Hepatocyte (in vitro differentiated cells): ENCODE data around the gene KLHL21. TPM values are rescaled to one million over a fixed set of nuclear protein-coding genes. Genes with fewer than 3 reads are reported as not detected.

Experiments
- DNase-seq: peaks from one replicate; pipeline ENCODE4 v3.0.0-alpha.2; 2016; ENCODE audit warnings: low spot score
- H2AFZ ChIP-seq: fragments of 200-600 bp; sonication (generic); 2 replicates; pipeline ENCODE4 v1.6.0; 2016; ENCODE audit warnings: antibody characterized with exemption, mild to moderate bottlenecking
- H3K27ac ChIP-seq: fragments of 200-600 bp; sonication (generic); 2 replicates; pipeline ENCODE4 v1.5.1; 2016; ENCODE audit warnings: mild to moderate bottlenecking
- H3K27me3 ChIP-seq: fragments of 200-600 bp; sonication (generic); 2 replicates; pipeline ENCODE4 v1.6.1; 2016
- H3K36me3 ChIP-seq: fragments of 200-600 bp; sonication (generic); replicated peaks from 2 replicates; pipeline ENCODE4 v1.5.1; 2016; ENCODE audit warnings: low read depth; ENCODE audit not compliant: insufficient read depth
- H3K4me1 ChIP-seq: fragments of 200-600 bp; sonication (generic); 2 replicates; pipeline ENCODE4 v1.5.1; 2016; ENCODE audit warnings: mild to moderate bottlenecking, moderate library complexity; ENCODE audit not compliant: insufficient read depth
- H3K4me2 ChIP-seq: fragments of 200-600 bp; sonication (generic); 2 replicates; pipeline ENCODE4 v1.6.0; 2016
- H3K4me3 ChIP-seq: fragments of 200-600 bp; sonication (generic); 2 replicates; pipeline ENCODE4 v1.5.1; 2016; ENCODE audit warnings: mild to moderate bottlenecking
- H3K79me2 ChIP-seq: fragments of 200-600 bp; sonication (generic); 2 replicates; pipeline ENCODE4 v1.6.0; 2017; ENCODE audit warnings: mild to moderate bottlenecking
- H3K9me2 ChIP-seq: fragments of 200-600 bp; sonication (generic); replicated peaks from 2 replicates; pipeline ENCODE4 v1.6.0; 2017; ENCODE audit warnings: mild to moderate bottlenecking; ENCODE audit not compliant: insufficient read depth
- H3K9me3 ChIP-seq: fragments of 200-600 bp; sonication (generic); 2 replicates; pipeline ENCODE4 v1.5.1; 2016; ENCODE audit warnings: low read depth, mild to moderate bottlenecking
- H4K20me1 ChIP-seq: fragments of 200-600 bp; sonication (generic); 2 replicates; pipeline ENCODE4 v1.6.0; 2016; ENCODE audit warnings: mild to moderate bottlenecking; ENCODE audit not compliant: insufficient read depth, poor library complexity, severe bottlenecking
- EZH2 ChIP-seq: fragments of 200-600 bp; sonication (generic); IDR thresholded peaks from 2 replicates; pipeline ENCODE4 v1.6.1; 2016; ENCODE audit warnings: antibody characterized with exemption, mild to moderate bottlenecking, borderline replicate concordance
- EZH2phosphoT487 ChIP-seq: fragments of 200-600 bp; sonication (generic); IDR thresholded peaks from one replicate; pipeline ENCODE4 v1.6.1; 2018; ENCODE audit warnings: antibody characterized with exemption, mild to moderate bottlenecking, low read depth, moderate library complexity; ENCODE audit not compliant: unreplicated experiment, severe bottlenecking
- WGBS: methylation state at CpG from one replicate; pipeline ENCODE4 v1.1.6; 2016; ENCODE audit warnings: low lambda C conversion rate; ENCODE audit errors: missing lambda C conversion rate; 5-methylcytosine and 5-hydroxymethylcytosine counted together
- polyA plus RNA-seq: library from polyadenylated mRNA; unstranded; fragments of >200 nt; fragmentation: Nextera tagmentation; extraction: Ambion mirVana; gene quantifications from 2 replicates; pipeline ENCODE4 v1.2.1, GENCODE V29; 2016
- small RNA-seq: library from RNA; depleted of rRNA; stranded (forward); fragments of <200 nt; gene quantifications from one replicate; pipeline ENCODE3, GENCODE V24; 2014
- total RNA-seq: library from RNA; depleted of rRNA; stranded (reverse); fragments of >200 nt; gene quantifications from 2 replicates; pipeline ENCODE4 v1.2.3, GENCODE V29; 2014
- TF ChIP-seq, protein P1 (sequence below): fragments of 200-600 bp; sonication (generic); IDR thresholded peaks from 2 replicates; pipeline ENCODE4 v1.5.1; 2016; ENCODE audit warnings: antibody characterized with exemption, mild to moderate bottlenecking; ENCODE audit not compliant: poor library complexity

KLHL21 gene
- total and polyA plus RNA-seq, 2 experiments from 2014 or later, result 20.0 to 20.6 TPM

DNA sequence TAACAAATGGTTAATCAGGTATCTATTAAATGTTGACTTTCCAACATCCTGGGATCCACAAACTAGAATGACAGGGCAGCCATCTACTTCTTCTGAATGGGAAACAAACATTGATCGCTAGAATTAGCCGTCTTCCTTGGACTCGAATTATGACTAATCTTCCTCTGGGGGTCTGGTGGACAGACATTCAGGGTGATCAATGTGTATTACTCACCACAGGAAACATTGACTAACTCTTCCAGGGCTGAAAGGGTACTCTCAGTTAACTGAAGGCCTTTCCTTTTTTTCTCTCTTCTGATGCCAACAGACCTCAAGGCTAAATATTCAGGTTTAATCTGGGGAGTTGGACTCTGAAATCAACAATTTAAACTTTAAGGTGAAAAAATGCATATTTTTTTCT, 57.8 kb downstream of the KLHL21 start:
- Histone ChIP-seq H3K4me2 (no peak overlapping the region), H3K27me3 (no peaks in the 10 kb centered on the region), H3K27ac (no peak overlapping the region), H3K9me2 (no peaks in the 10 kb centered on the region), H3K9me3 (no peaks in the 10 kb centered on the region), H4K20me1 (no peaks in the 10 kb centered on the region), H3K4me3 (no peak overlapping the region), H3K36me3 (no peaks in the 10 kb centered on the region), H3K4me1 (no peaks in the 10 kb centered on the region), H2AFZ (no peak overlapping the region), H3K79me2 (no peaks in the 10 kb centered on the region)
- WGBS, result 89% methylated on average over 3 of the region's 3 CpGs
- TF ChIP-seq, protein P1, sequence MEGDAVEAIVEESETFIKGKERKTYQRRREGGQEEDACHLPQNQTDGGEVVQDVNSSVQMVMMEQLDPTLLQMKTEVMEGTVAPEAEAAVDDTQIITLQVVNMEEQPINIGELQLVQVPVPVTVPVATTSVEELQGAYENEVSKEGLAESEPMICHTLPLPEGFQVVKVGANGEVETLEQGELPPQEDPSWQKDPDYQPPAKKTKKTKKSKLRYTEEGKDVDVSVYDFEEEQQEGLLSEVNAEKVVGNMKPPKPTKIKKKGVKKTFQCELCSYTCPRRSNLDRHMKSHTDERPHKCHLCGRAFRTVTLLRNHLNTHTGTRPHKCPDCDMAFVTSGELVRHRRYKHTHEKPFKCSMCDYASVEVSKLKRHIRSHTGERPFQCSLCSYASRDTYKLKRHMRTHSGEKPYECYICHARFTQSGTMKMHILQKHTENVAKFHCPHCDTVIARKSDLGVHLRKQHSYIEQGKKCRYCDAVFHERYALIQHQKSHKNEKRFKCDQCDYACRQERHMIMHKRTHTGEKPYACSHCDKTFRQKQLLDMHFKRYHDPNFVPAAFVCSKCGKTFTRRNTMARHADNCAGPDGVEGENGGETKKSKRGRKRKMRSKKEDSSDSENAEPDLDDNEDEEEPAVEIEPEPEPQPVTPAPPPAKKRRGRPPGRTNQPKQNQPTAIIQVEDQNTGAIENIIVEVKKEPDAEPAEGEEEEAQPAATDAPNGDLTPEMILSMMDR, result no peak
- TF ChIP-seq EZH2, result no peak
- TF ChIP-seq EZH2phosphoT487, result no peak
- DNase-seq, result no peak

Small RNA genes within 50 kb of the gene (small RNA-seq; reads per million reads assigned to genes)
- not detected for gene RNU6-731P

Other genes starting within 250 kb of the KLHL21 start
- 20.3 and 25.8 TPM in 2 replicates for gene ACOT7, start 209.1 kb downstream of the KLHL21 start, total RNA-seq
- gene ACOT7, start 209.1 kb downstream of the KLHL21 start, polyA plus RNA-seq, result 38.1 and 39.9 TPM in 2 replicates
- 0.27 and 0.44 TPM in 2 replicates for gene HES2, start 182.9 kb downstream of the KLHL21 start, total RNA-seq
- gene HES2, start 182.9 kb downstream of the KLHL21 start, polyA plus RNA-seq, result 0.36 and 1.2 TPM in 2 replicates
- 21.4 and 31.1 TPM in 2 replicates for gene ESPN, start 178.1 kb downstream of the KLHL21 start, total RNA-seq
- gene ESPN, start 178.1 kb downstream of the KLHL21 start, polyA plus RNA-seq, result 48.4 and 65.7 TPM in 2 replicates
- gene TNFRSF25, start 136.7 kb downstream of the KLHL21 start, total RNA-seq, result 4.8 and 14.0 TPM in 2 replicates
- 7.1 and 16.9 TPM in 2 replicates for gene TNFRSF25, start 136.7 kb downstream of the KLHL21 start, polyA plus RNA-seq
- gene PLEKHG5, start 111.2 kb downstream of the KLHL21 start, total RNA-seq, result 11.6 and 13.3 TPM in 2 replicates
- gene PLEKHG5, start 111.2 kb downstream of the KLHL21 start, polyA plus RNA-seq, result 9.3 and 11.5 TPM in 2 replicates
- gene NOL9, start 48.4 kb downstream of the KLHL21 start, total RNA-seq, result 21.6 and 25.1 TPM in 2 replicates
- gene NOL9, start 48.4 kb downstream of the KLHL21 start, polyA plus RNA-seq, result 7.8 and 13.7 TPM in 2 replicates
- gene TAS1R1, start 47.6 kb downstream of the KLHL21 start, total RNA-seq, result not detected in 2 replicates
- not detected in 2 replicates for gene TAS1R1, start 47.6 kb downstream of the KLHL21 start, polyA plus RNA-seq
- 22.9 and 24.3 TPM in 2 replicates for gene ZBTB48, start 22.9 kb downstream of the KLHL21 start, total RNA-seq
- gene ZBTB48, start 22.9 kb downstream of the KLHL21 start, polyA plus RNA-seq, result 24.8 and 25.3 TPM in 2 replicates
- gene PHF13, start 10.9 kb upstream of the KLHL21 start, total RNA-seq, result 10.0 and 11.4 TPM in 2 replicates
- gene PHF13, start 10.9 kb upstream of the KLHL21 start, polyA plus RNA-seq, result 9.6 and 12.5 TPM in 2 replicates
- gene THAP3, start 22.0 kb upstream of the KLHL21 start, total RNA-seq, result 13.0 and 13.2 TPM in 2 replicates
- gene THAP3, start 22.0 kb upstream of the KLHL21 start, polyA plus RNA-seq, result 18.9 and 26.5 TPM in 2 replicates
- gene DNAJC11, start 98.9 kb upstream of the KLHL21 start, total RNA-seq, result 35.3 and 47.9 TPM in 2 replicates
- 39.5 and 43.0 TPM in 2 replicates for gene DNAJC11, start 98.9 kb upstream of the KLHL21 start, polyA plus RNA-seq
- gene CAMTA1, start 182.6 kb upstream of the KLHL21 start, total RNA-seq, result 89.0 and 111 TPM in 2 replicates
- gene CAMTA1, start 182.6 kb upstream of the KLHL21 start, polyA plus RNA-seq, result 145 and 151 TPM in 2 replicates